Measurements from ENCODE around the gene CASR.

Gene CASR

GRCh38 chr3:122269045-122269444 lies 85.6 kb downstream of the CASR start:
- Histone ChIP-seq H3K4me1 (ENCODE audit: control insufficient read depth, insufficient read depth, low read length) (no peaks in the 10 kb centered on the region), H3K4me3 (ENCODE audit: low read depth, low read length) (no peak overlapping the region), H3K27ac (ENCODE audit: extremely low read depth, low read depth, low read length) (no peak overlapping the region), H3K9me3 (ENCODE audit: control insufficient read depth, insufficient read depth, low read depth, low read length) (no peaks in the 10 kb centered on the region), H3K36me3 (ENCODE audit: control insufficient read depth in 2 of 2, insufficient read depth in 1 of 2, low read length in 2 of 2) (no peaks in the 10 kb centered on the region)
- POLR2A ChIA-PET: no interaction called here
- TF ChIP-seq MYNN (tag by site-specific recombination; IDR thresholded peaks at IDR 0.05; ENCODE audit: borderline replicate concordance): no peak
- CTCF ChIA-PET: no interaction called here

GRCh38 chr3:122271246-122271898 lies 87.9 kb downstream of the CASR start:
- H3K36me3 ChIP-seq (ENCODE audit: control insufficient read depth in 2 of 2, insufficient read depth in 1 of 2, low read length in 2 of 2): no peaks in the 10 kb centered on the region
- H3K27ac ChIP-seq (ENCODE audit: extremely low read depth, low read depth, low read length): no peak overlapping the region
- H3K4me1 ChIP-seq (ENCODE audit: control insufficient read depth, insufficient read depth, low read length): no peaks in the 10 kb centered on the region
- H3K4me3 ChIP-seq (ENCODE audit: low read depth, low read length): no peak overlapping the region
- CTCF ChIA-PET: interaction anchor here (0.6 kb wide), 1 partner anchor 85 kb away, joined by 3 read pairs; no protein-coding TSS in a partner anchor
- POLR2A ChIA-PET: no interaction called here
- no peaks in the 10 kb centered on the region for H3K9me3 ChIP-seq (ENCODE audit: control insufficient read depth, insufficient read depth, low read depth, low read length)
- TF ChIP-seq PRDM2 (tag by site-specific recombination; IDR thresholded peaks at IDR 0.05; ENCODE audit: borderline replicate concordance) (no peak), SCRT2 (tag by site-specific recombination; IDR thresholded peaks at IDR 0.05) (no peak), ZNF23 (tag by site-specific recombination; IDR thresholded peaks at IDR 0.05; ENCODE audit: borderline replicate concordance) (no peak), ZNF184 (tag by site-specific recombination; IDR thresholded peaks at IDR 0.05) (no peak), BCL11A (tag by site-specific recombination; IDR thresholded peaks at IDR 0.05; ENCODE audit: low read depth) (no peak), ZNF324 (tag by site-specific recombination; IDR thresholded peaks at IDR 0.05) (no peak), ZBTB11 (tag by site-specific recombination; conservative IDR thresholded peaks at IDR 0.05; ENCODE audit: low read depth) (no peak), PATZ1 (tag by site-specific recombination; IDR thresholded peaks at IDR 0.05) (no peak), ZNF549 (tag by site-specific recombination; IDR thresholded peaks at IDR 0.05) (no peak), ZNF37A (tag by site-specific recombination; IDR thresholded peaks at IDR 0.05) (no peak), ZNF248 (tag by site-specific recombination; IDR thresholded peaks at IDR 0.05) (no peak), ZNF677 (tag by site-specific recombination; IDR thresholded peaks at IDR 0.05) (no peak), CTCF (tag by site-specific recombination; IDR thresholded peaks at IDR 0.05) (no peak), PBX3 (CRISPR knock-in tag; IDR thresholded peaks at IDR 0.05) (no peak), ZNF280C (tag by site-specific recombination; IDR thresholded peaks at IDR 0.05) (no peak)
